HG03108 (cell line): ENCODE data around the gene ILKAP.

Experiments used
- ATAC-seq: cut with Tn5 transposase; IDR thresholded peaks from one replicate; pipeline ENCODE4 v1.9.1; 2021; ENCODE audit warnings: moderate library complexity; ENCODE audit not compliant: unreplicated experiment

Gene ILKAP

DNA sequence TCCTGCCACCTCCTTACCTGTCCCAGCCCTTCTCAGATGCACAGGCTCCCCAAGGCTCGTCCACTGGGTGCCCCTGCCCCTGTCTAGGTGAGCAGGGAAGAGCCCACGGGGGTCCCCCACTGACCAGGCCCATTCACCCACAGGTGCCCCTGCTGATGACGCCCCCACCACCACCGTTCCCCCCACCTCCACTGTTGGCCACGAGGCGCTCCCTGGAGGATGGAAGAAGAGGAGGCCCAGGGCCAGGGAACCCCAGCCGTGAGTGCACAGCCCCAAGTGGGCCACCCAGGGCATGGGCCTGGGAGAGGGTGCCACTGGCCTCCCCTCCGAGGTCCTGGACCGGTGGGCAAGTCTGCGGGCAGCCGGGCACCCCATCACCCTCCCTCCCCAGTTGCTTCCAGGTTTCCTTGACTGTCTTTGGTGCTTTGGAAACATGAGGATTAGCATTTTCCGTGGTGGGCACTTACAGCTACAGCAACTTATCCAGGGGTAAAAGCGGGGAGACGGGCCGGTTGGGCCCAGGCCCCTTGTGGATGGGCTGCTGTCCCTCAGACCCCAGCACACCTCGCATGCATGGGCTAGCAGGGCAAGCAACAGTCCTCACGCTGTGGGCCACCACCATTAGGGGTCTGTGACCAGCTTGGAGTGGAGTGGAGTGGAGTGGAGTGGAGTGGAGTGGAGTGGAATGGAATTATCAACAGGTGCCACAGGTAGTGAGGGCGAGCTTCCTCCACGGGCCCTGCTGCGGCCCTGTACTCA is 78.2 kb downstream of the ILKAP start:
- no peak for ATAC-seq

DNA sequence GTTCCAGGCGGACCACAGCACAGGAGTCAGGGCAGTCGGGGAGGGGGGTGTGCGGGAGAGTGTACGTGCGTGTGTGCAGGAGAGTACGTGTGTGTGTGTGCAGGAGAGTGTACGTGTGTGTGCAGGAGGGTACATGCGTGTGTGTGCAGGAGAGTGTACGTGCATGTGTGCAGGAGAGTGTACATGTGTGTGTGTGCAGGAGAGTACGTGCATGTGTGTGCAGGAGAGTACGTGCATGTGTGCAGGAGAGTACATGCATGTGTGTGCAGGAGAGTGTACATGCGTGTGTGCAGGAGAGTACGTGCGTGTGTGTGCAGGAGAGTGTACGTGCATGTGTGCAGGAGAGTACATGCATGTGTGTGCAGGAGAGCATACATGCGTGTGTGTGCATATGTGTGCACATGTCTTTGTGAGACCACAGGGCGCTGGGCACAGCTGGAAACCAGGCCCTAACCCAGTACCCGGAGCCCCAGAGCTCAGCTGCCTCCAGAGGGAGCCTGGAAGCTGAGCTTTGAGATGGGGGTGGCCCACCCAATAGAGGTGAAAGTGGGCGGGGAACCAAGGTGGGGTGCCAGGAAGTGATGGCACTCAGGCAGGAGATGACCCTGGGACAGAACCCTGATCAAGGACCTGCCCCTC is 78.9 kb downstream of the ILKAP start:
- no peak for ATAC-seq

DNA sequence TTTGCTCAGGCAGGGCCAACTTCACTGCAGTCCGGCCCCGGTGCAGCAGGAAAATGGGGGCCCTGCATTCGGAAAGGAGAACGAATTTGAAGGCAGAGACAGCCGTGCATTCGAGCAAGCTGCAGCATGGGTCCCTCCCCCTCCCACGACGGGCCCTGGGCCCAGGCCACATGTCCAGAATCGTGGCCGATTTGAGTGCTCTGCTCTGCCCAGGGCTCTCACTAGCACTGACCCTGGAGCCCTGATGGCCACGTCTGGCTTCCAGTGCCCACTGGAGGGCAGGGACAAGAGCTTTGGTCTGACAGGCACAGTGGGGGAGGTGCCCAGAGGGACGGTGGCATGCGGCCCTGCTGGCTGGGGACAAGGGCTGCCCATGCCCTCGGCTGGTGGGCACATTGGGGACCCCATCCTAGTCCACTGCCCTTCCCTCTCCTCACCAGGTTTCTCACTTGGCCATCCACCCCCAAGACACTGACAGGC is 79.5 kb downstream of the ILKAP start:
- ATAC-seq = no peak

DNA sequence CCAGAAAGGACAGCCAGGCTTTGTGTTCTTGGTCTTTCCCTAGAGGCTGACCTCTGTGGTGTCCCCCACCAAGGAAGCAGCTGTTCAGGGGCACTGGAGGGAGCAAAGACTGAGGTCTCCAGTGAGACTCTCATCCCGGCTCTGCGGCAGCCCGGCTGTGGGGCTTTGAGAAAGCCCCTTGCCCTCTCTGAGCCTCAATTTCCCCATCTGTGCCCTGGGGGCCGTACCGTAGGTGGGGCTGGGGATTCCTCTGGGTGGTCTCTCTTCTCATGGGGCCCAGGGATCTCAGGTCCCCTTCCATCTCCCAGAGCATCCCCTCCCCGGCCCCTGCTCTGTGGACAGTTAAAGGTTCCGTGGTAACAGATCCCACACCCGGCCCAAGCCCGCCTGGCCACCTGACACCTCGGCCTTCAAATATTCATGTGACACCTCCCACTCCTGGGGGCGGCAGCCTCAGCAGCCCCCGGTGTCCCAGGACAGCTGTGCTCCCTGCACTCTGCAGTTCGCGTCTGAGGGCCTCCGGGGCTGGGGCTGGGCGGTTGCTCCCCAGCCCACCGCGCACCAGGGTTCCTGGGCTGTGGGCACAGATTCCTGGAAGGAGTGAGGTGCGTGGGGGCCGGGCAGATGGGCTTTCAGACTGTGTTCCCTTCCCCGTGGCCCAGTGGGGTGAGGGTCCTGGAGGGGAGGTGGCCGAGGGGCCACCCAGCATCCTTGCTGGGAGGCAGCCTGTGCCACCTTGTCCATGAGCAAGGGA is 80.1 kb downstream of the ILKAP start:
- no peak for ATAC-seq

DNA sequence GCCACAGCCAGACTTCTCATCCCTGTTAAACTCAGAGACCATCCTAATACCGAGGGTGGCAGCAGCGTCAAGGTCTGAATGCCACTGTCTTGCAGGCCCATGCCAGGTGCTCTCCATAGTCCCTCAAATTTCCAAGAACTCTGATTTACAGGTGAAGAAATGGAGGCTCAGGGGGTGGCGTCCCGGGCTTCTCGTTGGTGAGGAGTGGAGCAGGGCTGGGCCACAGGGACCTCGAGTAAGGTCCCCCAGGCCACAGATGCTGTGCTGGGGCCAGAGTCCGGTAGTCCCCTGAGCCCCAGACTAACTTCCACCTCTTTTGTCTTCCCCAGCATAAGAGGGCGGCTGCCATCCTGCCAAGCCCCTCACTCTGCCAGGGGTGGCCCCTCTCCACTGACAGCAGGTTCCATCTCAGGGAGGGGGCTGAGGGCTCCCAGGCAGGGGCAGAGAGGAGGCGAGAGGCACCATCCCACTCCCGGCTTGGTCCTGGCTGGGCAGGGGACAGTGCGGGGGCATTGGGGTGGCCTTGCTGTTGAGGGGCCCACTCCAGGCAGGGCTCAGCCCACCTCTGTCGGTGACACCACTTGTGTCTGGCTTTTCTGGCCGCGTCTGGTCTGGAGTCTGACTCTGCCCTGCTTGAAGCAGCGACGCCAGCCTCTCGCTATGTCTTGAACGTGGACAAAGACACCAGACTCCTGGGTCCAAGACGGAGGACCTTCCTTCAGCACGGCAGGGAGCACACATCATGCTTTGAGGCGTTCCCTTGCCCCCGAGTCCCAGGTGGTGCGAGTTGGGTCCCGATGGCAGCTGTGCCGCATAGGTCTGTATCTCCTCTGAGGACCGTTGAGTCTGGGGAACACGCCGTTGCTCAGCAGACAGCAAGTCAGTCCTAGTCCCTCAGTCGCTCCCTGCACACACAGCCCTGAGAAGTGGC is 80.9 kb downstream of the ILKAP start:
- no peak for ATAC-seq

DNA sequence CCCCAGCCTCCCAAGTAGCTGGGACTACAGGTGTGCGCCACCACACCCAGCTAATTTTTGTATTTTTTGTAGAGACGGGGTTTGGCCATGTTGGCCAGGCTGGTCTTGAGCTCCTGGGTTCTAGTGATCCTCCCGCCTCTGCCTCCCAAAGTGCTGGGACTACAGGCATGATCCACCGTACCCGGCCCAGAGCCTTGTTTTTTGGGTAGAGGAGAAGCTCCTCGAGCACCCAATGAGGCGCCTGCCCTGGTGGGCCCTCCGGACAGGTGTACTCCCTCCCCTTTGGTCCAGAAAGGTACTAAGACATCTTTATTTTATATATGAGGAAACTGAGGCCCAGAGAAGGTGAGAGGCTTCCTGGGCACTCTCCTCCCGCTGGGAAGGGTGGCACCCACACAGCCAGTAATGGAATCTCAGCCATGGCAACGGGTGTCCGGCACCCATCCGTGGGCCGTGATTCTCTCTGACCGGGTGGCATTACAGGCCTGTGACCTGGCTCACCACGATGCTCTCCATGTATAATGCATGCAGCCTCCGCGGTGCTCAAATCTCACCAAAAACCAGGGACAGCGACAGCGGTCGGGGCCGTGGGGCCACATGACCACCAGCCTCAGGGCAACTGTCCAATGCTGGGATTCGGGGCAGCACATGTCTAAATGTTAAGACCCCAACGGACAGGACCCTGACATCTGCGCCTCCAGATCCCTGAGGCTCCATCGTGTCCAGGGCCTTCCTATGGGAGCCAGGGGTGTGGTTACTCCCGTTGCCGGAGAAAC is 81.8 kb downstream of the ILKAP start:
- no peak for ATAC-seq

DNA sequence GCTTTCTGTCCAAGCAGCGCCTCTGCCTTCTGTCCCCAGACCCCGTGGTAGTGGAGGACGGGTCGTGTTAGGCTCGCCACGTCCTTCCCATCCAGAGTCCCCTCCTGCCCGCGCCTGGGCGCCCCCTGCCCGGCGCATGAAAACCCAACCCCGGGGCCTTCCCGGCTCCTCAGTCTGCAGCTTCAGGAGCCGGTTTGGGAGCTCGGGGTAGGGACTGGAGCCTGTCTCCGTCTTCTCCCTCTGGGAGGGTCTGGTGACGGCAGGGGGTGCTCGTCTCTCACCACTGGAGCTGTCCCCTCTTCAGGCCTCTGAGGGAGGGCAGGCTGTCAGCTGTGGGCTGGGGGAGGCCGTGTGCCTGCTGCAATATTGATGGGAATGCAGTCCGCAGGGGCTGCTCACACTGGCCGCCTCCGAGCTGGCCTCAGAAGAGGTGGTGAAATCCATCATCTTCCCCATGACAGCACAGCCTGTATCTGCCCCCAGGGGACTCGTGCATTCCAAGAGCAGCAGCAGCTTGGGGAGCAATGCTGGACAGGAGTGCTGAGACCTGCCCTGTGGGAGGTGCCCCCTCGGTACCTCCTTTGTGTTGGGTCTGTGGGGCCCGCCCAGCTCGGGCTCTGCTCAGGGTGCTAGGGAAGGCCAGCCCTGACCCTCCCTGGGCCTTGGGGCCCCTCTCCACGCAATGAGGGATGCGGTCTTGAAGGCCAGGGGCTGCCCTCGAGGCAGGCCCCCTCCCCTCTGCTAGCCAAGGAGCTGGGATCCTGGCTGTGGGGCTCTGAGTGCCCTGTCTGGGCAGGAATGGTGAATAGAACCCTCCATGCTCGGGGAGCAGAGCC is 82.8 kb downstream of the ILKAP start:
- no peak for ATAC-seq
